HG03565 (cell line): ENCODE results near the gene ATP6V1B1.

Experiments
- ATAC-seq: cut with Tn5 transposase; IDR thresholded peaks from one replicate; pipeline ENCODE4 v1.9.1; 2021; ENCODE audit warnings: mild to moderate bottlenecking, moderate library complexity; ENCODE audit not compliant: unreplicated experiment

The ATP6V1B1 gene

DNA sequence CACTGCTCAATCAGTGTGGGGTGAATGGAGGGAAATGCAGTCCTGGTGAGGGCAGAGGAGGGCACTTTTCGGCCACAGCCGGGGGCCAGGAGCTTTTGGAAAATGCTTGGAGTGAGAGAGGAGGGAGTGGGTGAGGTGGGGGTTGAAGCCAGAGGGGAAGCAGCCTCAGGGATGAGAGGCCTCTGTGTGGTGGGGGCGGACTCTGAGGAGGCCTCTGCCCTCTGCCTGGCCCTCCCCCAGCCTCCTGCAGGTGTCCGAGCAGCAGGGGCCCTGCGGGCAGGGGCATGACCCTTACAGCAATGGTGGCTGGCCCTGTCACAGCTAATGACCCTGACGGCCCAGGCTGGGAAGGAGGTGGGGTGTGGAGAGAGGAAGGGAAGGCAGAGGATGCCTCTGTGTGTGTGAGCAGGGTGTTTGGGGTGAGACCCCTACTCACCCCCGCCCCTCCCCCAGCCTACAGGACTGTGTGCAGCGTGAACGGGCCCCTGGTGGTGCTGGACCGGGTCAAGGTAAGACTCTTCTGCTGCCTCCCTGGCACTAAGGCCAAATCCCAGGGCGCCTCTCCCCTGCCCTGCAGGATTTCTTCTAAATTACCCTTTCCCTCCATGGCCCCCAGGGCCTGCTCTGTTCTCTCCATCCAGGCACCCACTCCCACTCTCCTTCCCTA is 7.6 kb downstream of the ATP6V1B1 start:
- no peak for ATAC-seq

DNA sequence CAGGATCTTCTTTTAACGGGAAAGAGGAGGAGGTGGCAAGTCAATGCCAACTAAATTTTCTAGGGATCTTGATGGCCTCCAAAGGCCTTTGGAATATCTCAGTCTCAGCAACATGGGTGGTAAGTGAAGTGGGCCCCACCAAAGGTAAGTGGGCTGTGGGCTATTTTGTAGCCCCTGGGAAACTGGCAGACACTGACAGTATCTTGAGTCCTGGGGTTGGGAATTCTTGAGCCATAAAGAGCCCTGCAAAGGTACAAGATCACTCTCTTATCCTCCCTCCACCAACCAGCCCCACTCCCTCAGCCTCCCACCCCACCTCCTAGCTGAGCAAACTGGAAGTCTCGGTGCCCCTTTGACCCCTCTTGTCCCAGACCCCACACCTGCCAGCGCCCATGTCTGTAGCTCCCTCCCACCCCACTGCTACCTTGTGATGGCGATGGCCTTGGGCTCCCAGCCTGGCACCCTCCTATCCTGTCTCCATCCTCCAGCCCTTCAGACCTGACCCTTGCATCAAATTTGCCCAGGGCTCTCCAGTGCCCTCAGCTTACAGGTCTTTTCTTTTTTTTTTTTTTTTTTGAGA is 8.5 kb downstream of the ATP6V1B1 start:
- no peak for ATAC-seq

DNA sequence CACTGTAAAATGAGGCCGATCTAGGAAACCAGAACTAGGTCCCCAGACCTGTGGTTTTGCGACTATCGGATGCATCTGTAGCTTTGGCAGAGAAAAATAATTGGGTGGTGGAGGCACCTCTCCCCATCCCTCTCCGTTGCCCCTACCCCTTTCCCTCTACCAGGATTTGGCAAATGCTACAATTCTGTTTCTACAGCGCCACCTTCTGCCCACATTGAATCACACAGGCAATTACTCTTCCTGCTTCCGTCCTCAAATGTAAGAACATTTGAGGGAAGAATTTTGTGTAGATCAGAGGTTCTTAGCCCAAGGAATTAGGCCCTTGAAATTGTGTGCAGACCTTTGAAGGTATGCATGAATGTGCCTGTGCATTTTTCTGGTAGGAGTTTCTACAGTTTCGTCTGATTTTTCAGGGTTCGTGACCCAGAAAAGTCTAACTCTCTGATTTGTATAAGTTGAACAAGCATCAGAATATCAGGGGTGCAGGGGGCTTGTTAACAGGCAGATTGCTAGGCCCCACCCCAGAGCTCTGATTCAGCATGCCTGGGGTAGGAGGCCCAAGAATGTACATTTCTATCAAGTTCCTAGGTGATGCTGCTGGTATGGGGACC is 11.2 kb downstream of the ATP6V1B1 start:
- no peak for ATAC-seq

DNA sequence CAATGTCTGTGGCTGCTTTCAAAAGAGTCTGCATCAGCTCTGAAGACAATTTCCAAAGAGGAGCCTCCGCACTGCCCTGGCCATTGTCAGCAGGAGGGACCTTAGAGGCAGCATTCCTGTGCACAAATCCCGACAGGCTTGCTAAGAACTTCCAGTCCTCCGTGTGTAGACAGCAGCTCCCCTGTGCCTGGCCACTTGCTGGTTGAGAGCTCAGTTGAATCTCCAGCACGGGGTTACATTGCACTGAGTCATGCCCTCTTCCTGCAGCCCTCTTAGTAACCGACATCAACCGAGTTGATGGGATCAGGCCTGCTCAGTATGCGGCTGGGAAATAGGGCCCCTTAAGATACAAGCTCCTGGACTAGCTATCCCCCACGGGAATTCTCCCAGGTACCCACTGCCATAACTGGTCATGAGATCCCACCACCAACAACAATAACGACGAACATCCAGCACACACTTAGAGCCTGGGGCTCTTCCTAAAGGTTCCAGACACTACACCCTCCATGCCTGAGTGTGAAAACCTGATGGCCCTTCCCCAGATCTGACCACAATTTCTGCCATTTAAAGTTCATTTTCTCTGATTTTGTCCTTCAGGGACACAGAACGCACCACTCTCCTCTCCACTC is 12.0 kb downstream of the ATP6V1B1 start:
- no peak for ATAC-seq

DNA sequence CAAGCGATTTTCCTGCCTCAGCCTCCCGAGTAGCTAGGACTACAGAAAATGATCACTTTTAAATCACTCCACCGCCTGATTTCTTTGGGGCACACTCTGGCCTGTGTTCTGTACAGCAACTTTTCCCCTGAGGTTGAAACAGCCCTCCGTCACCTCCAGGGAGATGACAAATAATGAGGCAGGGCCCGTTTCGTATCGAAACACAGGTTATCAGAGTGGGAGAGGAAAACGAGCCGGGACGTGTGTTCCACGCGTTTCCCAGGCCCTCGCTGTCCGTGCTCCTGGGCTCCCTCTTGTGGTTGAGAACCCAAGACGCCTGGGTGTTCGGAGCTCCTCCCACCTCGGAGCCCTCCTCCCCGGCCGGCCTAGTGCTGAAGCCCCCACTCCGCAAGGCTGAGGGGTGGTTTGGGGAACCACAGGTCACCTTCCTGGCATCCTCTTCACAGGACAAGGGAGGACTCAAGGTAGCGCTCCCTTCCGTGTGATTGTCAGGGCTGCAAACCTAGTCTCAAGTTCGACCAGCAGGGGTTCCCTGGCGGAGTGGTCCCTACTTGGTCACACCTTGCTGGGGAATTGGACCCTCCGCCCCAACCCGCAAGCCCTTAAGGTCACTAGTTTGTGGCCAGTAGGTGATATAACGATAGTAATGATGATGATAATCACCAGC is 12.8 kb downstream of the ATP6V1B1 start:
- ATAC-seq: no peak

DNA sequence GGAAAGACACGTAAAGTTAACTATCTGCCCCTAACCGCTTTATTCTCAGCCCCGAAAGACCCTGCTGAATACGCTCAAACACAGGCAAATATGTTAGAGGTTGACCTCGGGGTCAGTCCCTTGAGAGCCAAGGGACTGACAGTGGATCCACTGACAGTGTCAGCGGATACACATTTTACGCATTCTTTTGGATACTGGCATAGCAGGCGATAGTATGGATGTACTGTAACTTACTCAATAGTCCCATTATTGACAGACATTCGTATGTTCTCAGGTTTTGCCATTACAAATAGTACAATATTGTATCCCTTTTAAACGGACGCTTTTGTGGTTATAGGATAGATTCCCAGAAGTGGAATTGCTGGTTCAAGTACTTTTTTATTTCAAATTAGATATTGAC is 13.4 kb downstream of the ATP6V1B1 start:
- ATAC-seq: no peak

DNA sequence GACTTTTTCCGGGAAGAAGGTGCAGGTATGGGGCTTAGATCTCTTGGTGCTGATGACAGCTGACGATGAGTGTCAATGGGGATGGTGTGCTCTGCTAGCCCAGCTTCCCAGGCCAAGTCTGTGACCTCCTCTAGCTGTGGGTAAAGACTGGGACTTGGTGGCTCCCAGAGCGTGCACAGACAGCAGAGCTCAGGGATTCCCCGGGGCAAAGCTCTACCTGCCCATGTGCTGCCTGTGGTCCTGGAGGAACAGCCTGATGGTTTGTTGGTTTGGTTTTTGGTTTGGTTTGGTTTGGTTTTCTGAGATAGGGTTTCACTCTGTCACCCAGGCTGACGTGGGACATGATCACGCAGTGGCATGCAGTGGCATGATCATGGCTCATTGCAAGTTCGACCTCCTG is 19.2 kb downstream of the ATP6V1B1 start:
- no peak for ATAC-seq

DNA sequence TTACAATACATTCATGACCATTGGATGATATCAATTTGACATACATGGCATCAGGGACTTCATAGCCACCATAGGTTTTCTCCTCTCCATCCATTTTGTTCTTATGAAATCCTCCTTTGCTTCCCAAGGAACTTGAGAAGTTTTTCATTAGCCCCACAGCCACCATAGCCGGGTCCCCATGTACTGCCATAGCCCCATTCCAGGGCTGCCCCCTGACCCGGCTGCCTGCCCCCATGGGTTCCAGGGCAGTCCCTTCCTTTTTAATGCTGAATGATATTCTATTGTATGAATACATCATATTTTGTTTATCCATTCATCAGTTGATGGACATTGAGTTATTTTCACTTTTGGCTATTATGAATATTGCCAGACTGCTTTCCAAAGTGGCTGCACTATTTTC is 20.4 kb downstream of the ATP6V1B1 start:
- ATAC-seq: no peak

DNA sequence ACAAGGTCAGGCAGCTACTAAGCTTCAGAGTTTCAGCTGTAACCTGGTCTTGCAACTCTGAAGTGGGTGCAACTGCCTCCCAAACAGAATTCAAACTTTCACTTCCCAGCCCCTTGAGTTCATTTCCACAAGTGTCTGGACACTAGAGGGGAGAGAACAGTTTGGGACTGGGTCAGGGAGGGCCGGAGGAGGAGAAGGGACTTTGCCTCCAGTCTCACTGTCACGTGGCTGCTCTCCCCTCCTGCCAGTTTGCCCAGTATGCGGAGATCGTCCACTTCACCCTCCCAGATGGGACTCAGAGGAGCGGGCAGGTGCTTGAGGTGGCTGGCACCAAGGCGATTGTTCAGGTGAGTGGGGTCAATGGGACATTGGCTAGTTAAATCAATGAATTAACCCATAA is 22.1 kb downstream of the ATP6V1B1 start:
- no peak for ATAC-seq

DNA sequence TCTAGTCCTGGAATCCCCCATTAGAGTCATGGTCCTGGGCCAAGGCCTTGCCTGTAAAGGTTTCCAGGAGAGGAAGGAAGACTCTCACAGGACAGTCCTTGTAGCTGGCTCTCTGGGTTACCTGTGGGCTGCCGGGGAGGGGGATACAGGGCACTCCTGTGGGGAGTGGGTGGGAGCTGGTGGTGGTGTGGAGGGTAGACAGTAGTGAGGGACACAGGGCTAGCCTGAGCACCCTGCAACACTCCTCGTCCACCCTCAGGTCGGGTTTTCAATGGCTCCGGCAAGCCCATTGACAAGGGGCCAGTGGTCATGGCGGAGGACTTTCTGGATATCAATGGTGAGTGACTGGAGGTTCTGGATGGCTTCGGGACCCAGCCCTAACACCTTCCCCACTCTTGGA is 23.1 kb downstream of the ATP6V1B1 start:
- ATAC-seq: no peak

DNA sequence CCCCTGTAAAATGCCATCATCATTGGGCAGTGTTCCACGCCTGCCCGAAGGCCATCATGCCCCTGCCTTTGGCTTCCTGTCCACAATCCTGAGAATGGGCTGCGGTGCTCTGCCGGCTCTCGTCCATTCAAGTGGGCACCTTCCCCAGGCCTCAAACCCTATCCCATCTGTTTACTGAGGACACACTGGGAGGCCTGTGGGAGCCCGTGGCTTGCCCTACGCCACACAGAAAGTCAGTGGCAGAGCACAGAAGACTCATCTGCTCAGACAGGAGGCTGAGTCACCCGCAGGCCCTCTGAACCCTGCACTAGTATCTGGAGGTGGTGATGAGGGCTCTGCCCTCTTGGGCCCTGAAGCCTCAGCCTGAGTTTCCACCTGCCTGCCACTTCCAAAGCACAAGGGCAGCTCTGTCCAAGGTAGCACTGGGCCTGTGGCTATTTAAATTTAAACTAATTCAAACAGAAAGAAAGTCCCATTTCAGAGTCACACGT is 23.6 kb downstream of the ATP6V1B1 start:
- ATAC-seq: no peak

DNA sequence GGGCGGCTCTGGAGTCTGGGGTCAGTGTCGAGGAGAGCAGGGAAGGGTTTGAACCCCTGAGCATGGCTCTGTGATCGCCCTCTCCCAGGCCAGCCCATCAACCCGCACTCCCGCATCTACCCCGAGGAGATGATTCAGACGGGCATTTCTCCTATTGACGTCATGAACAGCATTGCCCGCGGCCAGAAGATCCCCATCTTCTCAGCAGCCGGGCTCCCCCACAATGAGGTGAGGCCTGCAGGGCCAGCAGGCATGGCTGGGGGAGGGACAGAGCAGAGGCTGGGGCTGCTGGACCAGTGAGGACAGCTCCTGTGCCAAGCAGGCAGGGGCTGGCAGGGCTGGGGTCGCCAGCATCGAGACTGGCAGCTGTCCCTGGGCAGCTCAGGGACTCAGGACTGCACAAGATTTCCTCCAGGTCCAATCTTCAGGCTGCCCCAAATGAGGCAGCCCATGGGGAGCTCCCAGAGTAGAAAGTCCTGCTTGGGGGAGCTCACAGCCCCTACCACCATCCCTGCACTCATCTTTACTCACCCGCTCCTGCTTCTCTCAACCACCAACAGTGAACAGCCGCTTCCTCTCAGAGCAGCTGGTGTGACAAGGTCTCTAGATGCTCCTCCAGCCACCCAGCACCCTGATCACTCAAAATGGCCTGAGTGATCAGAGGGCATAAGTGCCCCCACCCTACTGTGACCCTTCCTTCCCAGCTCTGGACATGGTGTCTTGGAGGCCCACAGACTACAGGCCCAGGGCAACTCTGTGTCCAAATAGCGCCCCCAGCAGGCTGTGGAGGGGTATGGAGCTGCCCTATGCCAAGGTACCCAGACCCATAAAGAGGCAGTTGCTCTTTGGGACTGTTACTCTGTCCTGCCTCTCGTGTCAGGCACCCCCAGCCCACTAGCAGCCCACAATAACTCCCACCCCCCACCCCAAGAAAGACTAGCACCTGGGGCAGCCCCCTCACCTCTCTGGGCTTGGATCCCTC is 24.4 kb downstream of the ATP6V1B1 start:
- no peak for ATAC-seq

DNA sequence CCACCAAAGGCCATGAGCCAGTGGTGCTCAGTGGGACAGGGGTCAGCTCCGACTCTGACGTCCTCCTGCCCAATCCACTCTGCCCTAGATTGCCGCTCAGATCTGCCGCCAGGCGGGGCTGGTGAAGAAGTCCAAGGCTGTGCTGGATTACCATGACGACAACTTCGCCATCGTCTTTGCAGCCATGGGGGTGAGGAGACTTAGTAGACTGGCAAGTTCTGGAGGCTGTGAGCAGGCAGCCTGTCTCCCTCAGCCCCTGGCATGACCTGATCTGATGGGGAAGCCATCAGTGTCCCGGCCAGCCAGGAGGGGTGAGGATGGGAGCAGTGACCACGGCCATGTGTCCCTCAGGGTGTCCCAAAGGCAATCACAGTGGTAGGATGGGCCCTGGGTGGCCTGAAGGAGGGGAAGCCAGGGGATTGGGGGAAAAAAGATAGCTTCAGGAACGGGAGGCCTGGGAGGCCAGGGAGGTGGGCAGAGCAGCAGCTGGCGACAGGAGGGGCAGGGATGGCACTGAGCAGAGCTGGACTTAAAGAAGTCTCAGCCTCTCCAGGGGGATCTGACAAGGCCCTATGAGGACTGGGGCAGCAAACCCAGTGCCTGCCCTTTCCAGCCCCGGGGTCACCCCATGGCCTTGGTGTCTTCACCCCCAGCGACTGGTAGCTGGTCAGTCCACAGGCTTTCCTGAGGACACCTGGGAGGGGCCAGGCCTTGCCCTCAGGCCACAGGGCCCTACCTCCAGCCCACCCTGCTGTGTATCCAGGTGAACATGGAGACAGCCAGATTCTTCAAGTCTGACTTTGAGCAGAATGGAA is 25.3 kb downstream of the ATP6V1B1 start:
- ATAC-seq: no peak

DNA sequence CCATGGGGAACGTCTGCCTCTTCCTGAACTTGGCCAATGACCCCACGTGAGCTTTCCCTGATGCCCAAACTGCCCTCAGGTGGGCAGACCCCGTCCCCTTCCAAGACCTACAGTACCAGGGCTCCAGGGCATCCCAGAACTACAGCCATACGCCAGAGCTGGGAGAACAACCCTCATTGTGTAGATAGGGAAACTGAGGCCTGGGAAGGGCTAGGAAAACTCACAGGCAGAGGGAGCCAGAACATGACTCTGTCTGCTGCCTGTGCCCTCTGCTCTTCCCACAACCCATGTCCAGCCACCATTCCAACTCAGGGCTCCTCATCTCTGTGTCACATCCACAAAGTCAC is 25.9 kb downstream of the ATP6V1B1 start:
- no peak for ATAC-seq

DNA sequence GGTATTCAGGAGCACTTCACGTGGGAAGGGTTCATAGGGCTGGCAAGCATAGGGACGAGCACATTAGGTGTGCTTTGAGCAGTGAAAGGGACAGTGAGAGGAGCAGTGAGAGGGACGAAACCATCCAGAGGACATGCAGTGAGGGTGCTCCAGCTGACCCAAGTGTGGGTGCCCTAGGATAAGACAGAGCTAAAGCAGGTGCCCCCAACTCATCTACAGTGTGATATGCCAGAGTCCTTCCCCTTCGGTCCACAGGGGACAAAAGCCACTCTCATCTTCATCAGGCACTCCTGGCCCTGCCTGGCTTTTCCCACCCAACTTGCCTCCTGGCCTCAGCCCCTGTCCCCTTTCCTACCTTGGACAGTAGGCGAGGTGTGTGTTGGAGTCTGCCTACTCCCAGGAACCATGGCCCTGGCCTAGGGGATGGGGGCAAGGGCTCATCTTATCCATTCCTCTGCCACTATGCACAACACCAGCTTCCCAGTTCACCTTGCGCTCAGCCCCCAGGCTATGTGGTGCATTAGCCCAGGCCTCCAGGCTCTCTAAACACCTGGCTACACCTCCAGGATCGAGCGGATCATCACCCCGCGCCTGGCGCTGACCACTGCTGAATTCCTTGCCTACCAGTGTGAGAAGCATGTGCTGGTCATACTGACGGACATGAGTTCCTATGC is 26.6 kb downstream of the ATP6V1B1 start:
- no peak for ATAC-seq

DNA sequence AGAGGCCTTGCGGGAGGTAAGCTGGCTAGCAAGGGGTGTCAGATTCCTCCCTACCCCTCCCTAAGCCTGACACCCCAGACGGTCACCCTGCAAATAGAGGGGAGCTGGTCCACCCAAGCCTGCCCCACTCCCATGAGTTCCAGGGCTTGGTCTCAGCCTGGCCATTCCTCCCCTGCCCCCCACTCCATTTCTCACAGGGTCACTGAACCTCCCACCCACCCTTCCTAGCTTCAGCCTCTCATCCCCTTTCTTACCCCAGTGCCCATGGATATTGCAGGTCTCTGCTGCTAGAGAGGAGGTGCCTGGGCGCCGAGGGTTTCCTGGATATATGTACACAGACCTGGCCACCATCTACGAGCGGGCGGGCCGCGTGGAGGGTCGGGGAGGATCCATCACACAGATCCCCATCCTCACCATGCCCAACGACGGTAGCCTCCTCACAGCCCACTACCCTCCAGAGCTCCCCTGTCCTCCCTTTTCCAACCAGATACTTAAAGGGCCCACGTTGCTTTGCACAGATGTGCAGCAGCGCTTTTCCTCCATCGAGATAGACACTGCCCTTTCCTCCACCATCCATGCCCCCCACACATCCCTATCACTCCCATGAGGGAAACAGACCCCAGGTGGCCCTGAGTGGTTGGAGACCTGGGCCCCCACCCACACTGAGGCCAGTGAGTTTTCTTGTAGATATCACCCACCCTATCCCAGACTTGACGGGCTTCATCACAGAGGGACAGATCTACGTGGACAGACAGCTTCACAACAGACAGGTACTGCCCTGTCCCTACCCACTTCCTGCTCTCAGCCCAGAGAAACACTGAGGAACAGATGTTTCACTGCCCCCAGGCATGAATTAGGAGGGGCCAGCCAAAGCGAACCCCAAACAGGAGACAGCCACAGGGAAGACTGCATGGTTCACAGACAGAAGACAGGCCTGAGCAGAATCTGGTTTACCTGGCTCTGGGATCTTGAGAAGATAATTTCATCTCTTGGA is 27.5 kb downstream of the ATP6V1B1 start:
- no peak for ATAC-seq

DNA sequence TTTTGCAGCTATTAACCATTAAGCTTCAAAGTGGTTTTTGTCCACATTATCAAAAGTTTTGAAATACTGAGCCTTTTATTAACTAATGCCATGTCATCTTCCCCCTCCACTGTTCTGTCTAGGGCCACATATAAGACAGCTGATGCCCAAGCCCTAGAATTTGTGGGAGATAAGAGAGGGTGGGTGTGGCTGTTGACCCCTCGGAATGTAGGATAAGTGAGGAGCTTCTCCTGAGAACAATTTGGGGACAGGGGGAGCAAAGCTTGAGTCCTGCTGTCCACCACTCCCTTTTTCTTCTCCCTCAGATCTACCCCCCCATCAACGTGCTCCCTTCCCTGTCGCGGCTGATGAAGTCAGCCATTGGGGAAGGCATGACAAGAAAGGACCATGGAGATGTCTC is 28.4 kb downstream of the ATP6V1B1 start:
- no peak for ATAC-seq
